Activated CD4-positive, alpha-beta T cell treated with anti-CD3 and anti-CD28 coated beads for 36 hours (primary cell): ENCODE data around the gene STAT4. TPM values are rescaled to one million over a fixed set of nuclear protein-coding genes. Genes with fewer than 3 reads are reported as not detected.

Experiments used
- ATAC-seq: fragments of 200-7000 bp; cut with Tn5 transposase; one replicate; pipeline ENCODE4 v1.10.0; 2021; ENCODE audit warnings: mild to moderate bottlenecking, moderate library complexity
- CTCF ChIA-PET: fragments of 350-600 bp; sonication (Branson Sonifier 250); formaldehyde crosslinking; loops from one replicate; lab custom pipeline; 2021; ENCODE audit warnings: antibody characterized with exemption; lab: Charles Lee
- POLR2A ChIA-PET: fragments of 350-600 bp; sonication (Branson Sonifier 250); formaldehyde crosslinking; loops from one replicate; lab custom pipeline; 2021; ENCODE audit warnings: antibody characterized with exemption, inconsistent platforms; lab: Charles Lee
- DNase-seq: peaks from one replicate; pipeline ENCODE4 v3.0.0-alpha.2; 2020
- H3K27ac Mint-ChIP-seq: one replicate; pipeline ENCODE4 v1.8.0; 2021; ENCODE audit warnings: mixed read lengths
- H3K27me3 Mint-ChIP-seq: one replicate; pipeline ENCODE4 v1.8.0; 2021; ENCODE audit warnings: mixed read lengths
- H3K36me3 Mint-ChIP-seq: one replicate; pipeline ENCODE4 v1.8.0; 2021; ENCODE audit warnings: low read depth, mixed read lengths
- H3K4me1 Mint-ChIP-seq: one replicate; pipeline ENCODE4 v1.8.0; 2021; ENCODE audit warnings: mixed read lengths
- H3K4me3 Mint-ChIP-seq: one replicate; pipeline ENCODE4 v1.8.0; 2021; ENCODE audit warnings: mild to moderate bottlenecking, moderate library complexity, mixed read lengths
- H3K9me3 Mint-ChIP-seq: one replicate; pipeline ENCODE4 v1.8.0; 2021; ENCODE audit warnings: low read depth, mixed read lengths
- intact Hi-C, 2 experiments: fragments of 100-400 bp; cut with DNase I in 1 of 2; cut with micrococcal nuclease in 1 of 2; formaldehyde crosslinking; loops; one replicate each; pipeline versions ENCODE4 v1.14.2 to v1.15.1; 2022 to 2024; cut with DNase I, micrococcal nuclease
- total RNA-seq, 2 experiments: library from RNA; stranded (reverse); gene quantifications; one replicate each; pipeline ENCODE4 v1.2.3, GENCODE V29; 2021

The STAT4 gene
- total RNA-seq, 2 experiments from 2014 or later = 48.8 to 59.5 TPM

DNA sequence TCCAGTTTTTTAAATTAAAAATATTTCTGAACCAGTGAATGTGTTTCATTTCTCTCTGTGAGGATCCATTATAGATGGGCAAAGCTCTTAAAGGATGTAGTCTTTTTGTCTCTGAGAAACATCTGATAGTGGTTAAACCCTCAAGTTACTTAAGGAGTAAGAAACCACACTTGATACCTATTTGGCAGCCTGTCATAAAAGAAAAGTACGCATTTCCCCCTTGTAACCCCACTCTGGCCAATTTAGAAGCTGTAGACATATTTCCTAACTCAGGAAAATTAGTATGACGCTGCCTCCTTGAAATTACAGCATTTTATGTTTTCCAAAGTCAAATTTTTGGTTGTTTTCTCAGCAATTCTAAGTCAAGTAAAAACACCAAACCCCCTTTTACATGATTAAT lies 2.0 kb downstream of the STAT4 start:
- peak overlapping the region; percentile 93 for H3K4me3 Mint-ChIP-seq
- H3K36me3 Mint-ChIP-seq = peaks cover 40% of the 10 kb centered on the region
- no peaks in the 10 kb centered on the region for H3K27me3 Mint-ChIP-seq
- no peak for ATAC-seq
- H3K4me1 Mint-ChIP-seq = peaks cover 66% of the 10 kb centered on the region
- H3K9me3 Mint-ChIP-seq = no peaks in the 10 kb centered on the region
- no peak for DNase-seq
- POLR2A ChIA-PET = interaction anchor here (0.5 to 1.5 kb wide), 4 partner anchors 34 to 711 kb away, joined by 4 to 7 read pairs (median 5); no protein-coding TSS in a partner anchor
- CTCF ChIA-PET = interaction anchor here (0.8 to 10.3 kb wide), 9 partner anchors 17 to 130 kb away, joined by 3 to 90 read pairs (median 5); no protein-coding TSS in a partner anchor
- peak overlapping the region; percentile 96 for H3K27ac Mint-ChIP-seq
- intact Hi-C loops = no loop called here

DNA sequence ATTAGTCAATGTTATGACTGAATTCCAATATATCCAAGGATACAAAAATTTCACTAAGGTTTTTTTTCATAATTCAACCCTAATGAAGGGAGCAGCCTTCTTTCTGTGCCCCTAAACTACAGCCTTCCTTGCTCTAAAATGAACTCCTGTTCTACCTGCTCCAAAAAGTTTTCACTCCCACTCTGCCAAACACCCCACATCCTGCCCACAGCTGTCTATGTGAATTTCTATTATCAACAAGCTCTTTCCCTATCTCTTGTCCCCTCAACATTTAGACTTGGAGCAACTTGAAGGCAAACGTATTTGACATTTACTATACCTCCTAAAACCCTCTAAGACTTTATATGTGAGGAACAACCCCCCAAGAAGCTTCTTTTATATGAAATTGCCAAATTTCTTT lies 2.5 kb downstream of the STAT4 start:
- peaks cover 67% of the 10 kb centered on the region for H3K4me1 Mint-ChIP-seq
- ATAC-seq (no peak), DNase-seq (no peak)
- peak overlapping the region; percentile 93 for H3K4me3 Mint-ChIP-seq
- POLR2A ChIA-PET = interaction anchor here (1.5 kb wide), 1 partner anchor 33 kb away, joined by 5 read pairs; no protein-coding TSS in a partner anchor
- peak overlapping the region; percentile 96 for H3K27ac Mint-ChIP-seq
- peaks cover 40% of the 10 kb centered on the region for H3K36me3 Mint-ChIP-seq
- CTCF ChIA-PET = interaction anchor here (0.8 to 10.3 kb wide), 8 partner anchors 17 to 129 kb away, joined by 3 to 90 read pairs (median 5); no protein-coding TSS in a partner anchor
- intact Hi-C loops = no loop called here
- no peaks in the 10 kb centered on the region for H3K9me3 Mint-ChIP-seq
- no peaks in the 10 kb centered on the region for H3K27me3 Mint-ChIP-seq

DNA sequence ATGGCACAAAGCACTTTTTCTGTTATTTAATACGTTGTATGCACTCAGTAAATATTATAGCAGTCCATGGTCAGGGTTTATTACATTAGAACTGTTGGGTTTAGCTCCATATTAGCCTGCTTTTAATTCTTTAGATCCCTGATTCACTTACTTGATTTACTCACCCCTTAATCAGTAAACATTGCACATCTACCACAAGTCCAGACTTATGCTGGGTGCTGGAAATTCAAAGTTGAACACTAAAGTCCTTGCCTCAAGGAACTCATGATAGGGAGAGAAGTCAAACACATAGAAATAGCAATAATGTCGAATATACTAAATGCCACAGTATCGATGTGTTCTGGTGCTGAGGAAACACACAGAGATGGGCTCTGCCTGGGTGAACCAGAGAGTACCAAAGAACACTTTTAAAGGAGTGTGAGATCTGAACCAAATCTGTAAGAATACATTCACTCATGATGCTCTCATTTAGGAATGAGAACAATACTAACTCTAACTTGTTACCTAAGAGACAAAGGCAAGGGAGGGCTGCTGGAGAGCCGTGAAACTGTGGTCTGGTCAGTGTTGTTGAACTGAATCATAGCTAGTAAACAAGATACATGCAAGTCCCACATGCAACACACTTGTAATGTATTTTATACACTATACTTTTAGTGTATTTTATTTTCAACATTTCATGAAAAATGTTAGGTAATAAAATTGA lies 4.9 kb downstream of the STAT4 start:
- no peaks in the 10 kb centered on the region for H3K27me3 Mint-ChIP-seq
- no peaks in the 10 kb centered on the region for H3K9me3 Mint-ChIP-seq
- no peak overlapping the region for H3K4me3 Mint-ChIP-seq
- DNase-seq = no peak
- H3K4me1 Mint-ChIP-seq = peaks cover 51% of the 10 kb centered on the region
- ChIA-PET CTCF (interaction anchor here (2.7 to 10.3 kb wide), 2 partner anchors 9 to 93 kb away, joined by 12 to 90 read pairs; no protein-coding TSS in a partner anchor), POLR2A (no interaction called here)
- ATAC-seq = no peak
- H3K27ac Mint-ChIP-seq = peak overlapping the region; percentile 43
- intact Hi-C loops = no loop called here
- H3K36me3 Mint-ChIP-seq = peaks cover 47% of the 10 kb centered on the region

DNA sequence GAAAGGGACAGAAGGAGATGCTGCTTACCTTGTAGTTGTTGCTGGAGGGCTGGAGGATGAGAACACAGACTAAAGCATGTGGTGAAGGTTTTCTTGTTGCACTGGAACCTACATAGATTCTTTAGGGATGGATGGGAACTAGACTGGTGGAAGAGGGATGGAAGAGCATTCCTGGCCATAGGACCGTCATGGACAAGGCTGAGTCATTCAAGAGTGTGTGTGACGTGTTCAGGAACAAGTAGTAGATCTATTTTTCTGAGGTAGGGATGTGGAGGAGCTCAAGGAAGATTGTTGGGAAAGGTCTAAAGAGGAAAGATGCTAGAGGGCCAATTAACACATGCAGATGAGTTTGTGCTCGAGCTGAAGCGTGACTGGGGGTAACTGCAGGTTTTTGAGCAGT lies 6.6 kb downstream of the STAT4 start:
- H3K9me3 Mint-ChIP-seq = no peaks in the 10 kb centered on the region
- no peaks in the 10 kb centered on the region for H3K27me3 Mint-ChIP-seq
- H3K27ac Mint-ChIP-seq = no peak overlapping the region
- peaks cover 64% of the 10 kb centered on the region for H3K36me3 Mint-ChIP-seq
- CTCF ChIA-PET = interaction anchor here (1.1 to 10.3 kb wide), 3 partner anchors 11 to 91 kb away, joined by 3 to 90 read pairs (median 12); no protein-coding TSS in a partner anchor
- POLR2A ChIA-PET = no interaction called here
- H3K4me3 Mint-ChIP-seq = no peak overlapping the region
- ATAC-seq = no peak
- H3K4me1 Mint-ChIP-seq = peaks cover 68% of the 10 kb centered on the region
- intact Hi-C loops = no loop called here
- no peak for DNase-seq

DNA sequence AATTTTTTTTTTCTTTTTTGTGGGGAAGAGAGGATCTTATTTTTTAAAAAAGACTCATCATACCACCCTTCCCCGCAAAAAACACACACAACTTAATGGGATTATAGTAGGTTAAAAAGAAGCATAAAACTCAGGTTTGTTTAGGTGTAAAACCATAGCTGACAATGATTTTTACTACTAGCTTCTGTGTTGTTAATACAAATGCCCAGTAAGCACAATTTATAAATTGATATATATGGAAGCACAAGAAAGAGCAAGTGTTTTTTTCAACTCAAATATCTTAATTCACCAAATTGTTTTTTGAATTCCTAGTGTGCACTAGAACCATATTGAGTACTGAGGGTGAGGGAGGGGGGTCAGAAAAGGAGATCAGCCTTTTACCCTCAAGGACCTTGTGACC lies 7.0 kb downstream of the STAT4 start:
- peaks cover 64% of the 10 kb centered on the region for H3K36me3 Mint-ChIP-seq
- H3K4me3 Mint-ChIP-seq = no peak overlapping the region
- POLR2A ChIA-PET = no interaction called here
- ATAC-seq (no peak), DNase-seq (no peak)
- CTCF ChIA-PET = interaction anchor here (0.5 to 10.3 kb wide), 4 partner anchors 17 to 90 kb away, joined by 3 to 90 read pairs (median 3); no protein-coding TSS in a partner anchor
- H3K9me3 Mint-ChIP-seq = no peaks in the 10 kb centered on the region
- peaks cover 70% of the 10 kb centered on the region for H3K4me1 Mint-ChIP-seq
- intact Hi-C loops = no loop called here
- no peak overlapping the region for H3K27ac Mint-ChIP-seq
- H3K27me3 Mint-ChIP-seq = no peaks in the 10 kb centered on the region

DNA sequence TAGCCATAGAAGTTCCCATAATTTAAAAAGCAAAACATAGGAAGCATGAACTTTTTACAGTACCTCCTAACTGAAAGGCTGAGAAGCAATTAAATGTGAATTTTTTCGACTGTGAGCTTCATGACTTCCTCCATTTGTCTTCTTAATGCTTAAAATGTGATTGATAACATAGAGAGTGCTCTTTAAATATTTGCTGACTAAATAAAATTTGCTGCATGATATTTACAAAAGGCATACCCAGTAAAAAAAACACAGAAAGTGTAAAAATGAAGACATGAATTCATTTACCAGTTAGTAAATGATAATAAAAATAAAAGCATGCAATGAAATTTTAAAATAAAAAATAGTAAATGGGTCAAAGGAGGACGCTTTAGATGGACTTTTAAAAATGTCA lies 21.9 kb downstream of the STAT4 start:
- CTCF ChIA-PET = interaction anchor here (1.0 to 1.2 kb wide), 2 partner anchors 13 to 64 kb away, joined by 3 read pairs; no protein-coding TSS in a partner anchor
- intact Hi-C loops = loop anchor here in 1 of 2 experiments (2.0 kb wide), 1 partner anchor 14 kb away; no protein-coding TSS in a partner anchor
- H3K9me3 Mint-ChIP-seq = no peaks in the 10 kb centered on the region
- H3K4me1 Mint-ChIP-seq = peaks cover 49% of the 10 kb centered on the region
- POLR2A ChIA-PET = no interaction called here
- DNase-seq = no peak
- peaks cover 44% of the 10 kb centered on the region for H3K36me3 Mint-ChIP-seq
- no peak overlapping the region for H3K27ac Mint-ChIP-seq
- ATAC-seq = no peak
- H3K4me3 Mint-ChIP-seq = no peak overlapping the region
- H3K27me3 Mint-ChIP-seq = no peaks in the 10 kb centered on the region

DNA sequence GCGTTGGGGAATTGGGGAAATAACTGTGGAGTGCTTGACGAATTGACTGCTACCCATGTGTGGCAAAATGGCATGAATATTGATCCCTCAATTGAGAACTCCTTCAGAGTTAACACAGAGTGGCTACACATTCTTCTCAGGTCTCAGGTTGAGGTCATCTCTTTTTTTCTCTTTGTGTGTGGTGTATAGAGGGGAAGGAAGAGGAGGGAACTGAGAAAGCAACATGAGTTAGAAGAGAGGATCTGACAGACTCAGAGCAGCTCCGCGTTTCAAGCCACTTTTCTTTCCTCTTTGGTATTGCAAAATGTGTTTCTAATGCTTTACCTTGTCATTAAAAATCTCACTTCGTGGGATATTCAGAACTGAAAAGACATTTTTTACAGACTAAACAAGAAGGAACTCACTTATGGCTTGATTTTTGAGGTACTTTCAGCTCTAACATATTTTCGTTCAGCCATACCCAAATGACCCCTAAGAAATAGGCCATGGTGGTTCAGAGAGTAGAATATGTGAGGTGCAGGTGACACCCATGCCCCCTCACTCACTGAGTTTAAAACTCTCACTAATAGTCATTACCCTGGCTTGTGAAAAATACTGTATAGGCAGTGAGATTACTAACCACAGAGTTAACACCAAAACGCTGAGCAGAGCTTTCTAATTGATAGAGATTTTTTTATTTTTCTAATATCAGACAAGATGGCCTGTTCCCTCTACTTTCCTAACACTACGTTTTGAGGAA lies 22.5 kb downstream of the STAT4 start:
- ATAC-seq (peak; percentile 87), DNase-seq (no peak)
- Mint-ChIP-seq H3K4me3 (no peak overlapping the region), H3K27ac (peak overlapping the region; percentile 32), H3K4me1 (peaks cover 49% of the 10 kb centered on the region), H3K36me3 (peaks cover 47% of the 10 kb centered on the region), H3K27me3 (no peaks in the 10 kb centered on the region), H3K9me3 (no peaks in the 10 kb centered on the region)
- ChIA-PET POLR2A (no interaction called here), CTCF (interaction anchor here (0.5 to 1.2 kb wide), 3 partner anchors 13 to 69 kb away, joined by 3 read pairs; no protein-coding TSS in a partner anchor)
- intact Hi-C loops = loop anchor here in 1 of 2 experiments (2.0 kb wide), 1 partner anchor 14 kb away; no protein-coding TSS in a partner anchor

DNA sequence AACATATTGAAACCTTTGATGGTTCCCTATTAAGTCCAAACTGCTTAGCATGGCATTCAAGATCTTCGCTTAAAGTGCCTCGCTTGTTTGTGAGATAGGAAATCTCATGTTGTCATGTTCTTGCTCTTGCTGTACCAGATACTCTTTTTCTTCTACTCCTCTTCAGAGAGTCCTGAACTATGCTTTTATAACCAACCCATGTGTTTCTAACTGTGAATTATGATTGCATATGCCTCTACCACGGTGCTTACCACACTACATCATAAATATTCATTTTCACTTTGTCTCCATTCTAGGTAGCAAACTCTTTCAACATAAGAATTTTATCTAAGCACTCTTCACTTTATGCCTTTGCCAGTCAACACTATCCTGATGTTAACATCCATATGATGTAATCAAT lies 23.6 kb downstream of the STAT4 start:
- Mint-ChIP-seq H3K27ac (no peak overlapping the region), H3K27me3 (no peaks in the 10 kb centered on the region), H3K9me3 (no peaks in the 10 kb centered on the region), H3K36me3 (peaks cover 46% of the 10 kb centered on the region), H3K4me3 (no peak overlapping the region), H3K4me1 (peaks cover 55% of the 10 kb centered on the region)
- ATAC-seq (peak; percentile 50), DNase-seq (no peak)
- ChIA-PET POLR2A (no interaction called here), CTCF (interaction anchor here (0.6 kb wide), 1 partner anchor 16 kb away, joined by 3 read pairs; no protein-coding TSS in a partner anchor)
- intact Hi-C loops = no loop called here

DNA sequence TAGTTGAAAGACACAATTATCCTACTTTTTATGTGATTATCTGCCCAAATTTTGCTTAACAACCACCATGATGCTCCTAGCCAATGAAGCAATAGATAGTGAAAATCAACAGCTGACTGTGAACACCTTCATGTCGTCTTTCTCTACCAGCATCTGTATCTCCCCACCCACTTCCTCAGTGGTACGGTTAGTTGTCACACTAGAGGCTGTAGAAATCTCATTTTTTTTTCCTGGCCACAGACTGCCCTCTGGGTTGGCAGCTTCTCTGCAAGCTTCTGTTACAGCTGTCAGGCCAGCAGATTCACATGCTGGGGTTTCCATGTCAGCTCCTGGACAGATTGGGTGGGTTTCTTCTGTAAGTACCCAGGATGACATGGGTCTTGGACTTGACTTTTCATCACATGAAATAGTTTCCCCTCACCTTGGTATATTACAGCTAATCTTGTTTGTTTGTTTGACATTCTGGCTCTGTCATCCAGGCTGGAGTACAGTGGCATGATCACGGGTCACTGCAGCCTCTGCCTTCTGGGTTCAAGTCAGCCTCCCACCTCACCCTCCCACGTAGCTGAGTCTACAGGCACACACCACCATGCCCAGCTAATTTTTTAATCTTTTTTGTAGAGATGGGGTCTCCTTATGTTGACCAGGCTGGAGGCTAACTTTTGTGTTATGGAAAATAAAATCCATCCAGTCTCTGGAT lies 24.3 kb downstream of the STAT4 start:
- no peak overlapping the region for H3K4me3 Mint-ChIP-seq
- H3K27ac Mint-ChIP-seq = peak overlapping the region; percentile 6
- no peaks in the 10 kb centered on the region for H3K9me3 Mint-ChIP-seq
- CTCF ChIA-PET = interaction anchor here (0.6 to 1.3 kb wide), 6 partner anchors 11 to 76 kb away, joined by 3 to 4 read pairs (median 3); partner anchors contain the start of gene STAT4
- DNase-seq = peak; percentile 27
- peaks cover 57% of the 10 kb centered on the region for H3K4me1 Mint-ChIP-seq
- POLR2A ChIA-PET = interaction anchor here (0.6 kb wide), 1 partner anchor 25 kb away, joined by 5 read pairs; no protein-coding TSS in a partner anchor
- peak; percentile 38 for ATAC-seq
- H3K27me3 Mint-ChIP-seq = no peaks in the 10 kb centered on the region
- intact Hi-C loops = no loop called here
- H3K36me3 Mint-ChIP-seq = peaks cover 39% of the 10 kb centered on the region

DNA sequence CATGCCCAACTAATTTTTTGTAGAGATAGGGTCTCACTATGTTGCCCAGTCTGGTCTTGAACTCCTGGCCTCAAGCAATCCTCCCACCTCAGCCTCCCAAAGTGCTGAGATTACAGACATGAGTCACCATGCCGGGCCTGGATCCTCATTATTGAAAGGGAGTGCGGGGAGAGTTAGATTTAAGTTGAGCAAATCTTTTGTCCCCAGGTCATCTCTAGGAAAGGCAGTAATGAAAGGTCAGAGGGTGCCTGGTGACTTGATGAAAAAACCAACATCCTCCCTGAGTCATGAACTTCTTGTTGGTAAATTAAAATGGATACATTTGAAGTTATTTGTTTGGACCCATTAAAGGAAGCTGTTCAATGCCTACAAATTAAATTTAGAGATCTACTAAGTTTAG lies 25.1 kb downstream of the STAT4 start:
- Mint-ChIP-seq H3K4me1 (peaks cover 57% of the 10 kb centered on the region), H3K4me3 (no peak overlapping the region), H3K27me3 (no peaks in the 10 kb centered on the region), H3K36me3 (peaks cover 41% of the 10 kb centered on the region), H3K27ac (no peak overlapping the region), H3K9me3 (no peaks in the 10 kb centered on the region)
- intact Hi-C loops = no loop called here
- no peak for DNase-seq
- ATAC-seq = no peak
- POLR2A ChIA-PET = interaction anchor here (0.6 kb wide), 1 partner anchor 26 kb away, joined by 5 read pairs; no protein-coding TSS in a partner anchor
- CTCF ChIA-PET = interaction anchor here (0.8 to 1.9 kb wide), 6 partner anchors 11 to 75 kb away, joined by 3 to 7 read pairs (median 4); partner anchors contain the start of gene STAT4
